Chondrocyte (in vitro differentiated cells): Measurements from ENCODE around the gene ABCA1. TPM values are rescaled to one million over a fixed set of nuclear protein-coding genes. Genes with fewer than 3 reads are reported as not detected.
A peak's percentile ranks its signal among the peaks of the same experiment; 100 is the strongest.
"Not testable (repeated sequence)": the region's sequence is repeated elsewhere in the genome, so short reads cannot be mapped to it uniquely, and the experiment has no call there.

Experiments
- DNase-seq: peaks from one replicate; pipeline ENCODE4 v3.0.0; 2021; ENCODE audit warnings: mixed read lengths, low spot score
- H3K27ac Mint-ChIP-seq: one replicate; pipeline ENCODE4 v1.8.0; 2021; ENCODE audit warnings: mild to moderate bottlenecking, moderate library complexity, mixed read lengths; ENCODE audit not compliant: unreplicated experiment
- H3K27me3 Mint-ChIP-seq: 2 replicates; pipeline ENCODE4 v1.8.0; 2021; ENCODE audit warnings: low read depth, mixed read lengths
- H3K36me3 Mint-ChIP-seq: 2 replicates; pipeline ENCODE4 v1.8.0; 2021; ENCODE audit warnings: low read depth, mixed read lengths
- H3K4me1 Mint-ChIP-seq: 2 replicates; pipeline ENCODE4 v1.8.0; 2021; ENCODE audit warnings: low read depth, mild to moderate bottlenecking, mixed read lengths
- H3K4me3 Mint-ChIP-seq: one replicate; pipeline ENCODE4 v1.8.0; 2021; ENCODE audit warnings: mild to moderate bottlenecking, moderate library complexity, mixed read lengths; ENCODE audit not compliant: unreplicated experiment
- H3K9me3 Mint-ChIP-seq: 2 replicates; pipeline ENCODE4 v1.8.0; 2021; ENCODE audit warnings: low read depth, mixed read lengths
- total RNA-seq: library from RNA; stranded (reverse); gene quantifications from 3 replicates; pipeline ENCODE4 v1.2.1, GENCODE V29; 2021
- TF ChIP-seq, protein P1 (sequence below): fragments of 200-600 bp; sonication (generic); IDR thresholded peaks from 2 replicates; pipeline ENCODE4 v1.5.0; 2021; ENCODE audit warnings: antibody characterized with exemption, mild to moderate bottlenecking, moderate library complexity

Gene ABCA1
- total RNA-seq, 1 donor from 2014 or later = 22.4 TPM

DNA sequence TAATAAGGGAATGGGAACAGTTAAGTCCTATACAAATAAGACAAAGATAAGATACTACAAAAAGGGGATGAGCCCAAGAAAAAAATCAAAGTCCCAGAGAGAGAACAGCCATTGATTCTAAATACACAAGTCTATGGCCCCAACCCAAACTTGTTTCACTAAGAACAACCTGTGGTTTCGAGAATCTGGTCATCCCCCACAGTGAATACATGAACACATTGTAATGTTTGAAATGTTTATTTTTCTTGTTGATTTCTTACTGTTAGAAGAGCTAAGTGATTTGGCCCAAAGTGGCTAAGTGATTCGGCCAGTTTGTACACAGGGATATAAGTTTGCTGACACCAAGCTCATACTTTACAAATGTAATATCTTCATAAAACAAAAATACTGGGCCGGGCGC is 3.3 kb upstream of the ABCA1 start:
- TF ChIP-seq, protein P1, sequence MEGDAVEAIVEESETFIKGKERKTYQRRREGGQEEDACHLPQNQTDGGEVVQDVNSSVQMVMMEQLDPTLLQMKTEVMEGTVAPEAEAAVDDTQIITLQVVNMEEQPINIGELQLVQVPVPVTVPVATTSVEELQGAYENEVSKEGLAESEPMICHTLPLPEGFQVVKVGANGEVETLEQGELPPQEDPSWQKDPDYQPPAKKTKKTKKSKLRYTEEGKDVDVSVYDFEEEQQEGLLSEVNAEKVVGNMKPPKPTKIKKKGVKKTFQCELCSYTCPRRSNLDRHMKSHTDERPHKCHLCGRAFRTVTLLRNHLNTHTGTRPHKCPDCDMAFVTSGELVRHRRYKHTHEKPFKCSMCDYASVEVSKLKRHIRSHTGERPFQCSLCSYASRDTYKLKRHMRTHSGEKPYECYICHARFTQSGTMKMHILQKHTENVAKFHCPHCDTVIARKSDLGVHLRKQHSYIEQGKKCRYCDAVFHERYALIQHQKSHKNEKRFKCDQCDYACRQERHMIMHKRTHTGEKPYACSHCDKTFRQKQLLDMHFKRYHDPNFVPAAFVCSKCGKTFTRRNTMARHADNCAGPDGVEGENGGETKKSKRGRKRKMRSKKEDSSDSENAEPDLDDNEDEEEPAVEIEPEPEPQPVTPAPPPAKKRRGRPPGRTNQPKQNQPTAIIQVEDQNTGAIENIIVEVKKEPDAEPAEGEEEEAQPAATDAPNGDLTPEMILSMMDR = no peak
- DNase-seq = no peak
- Mint-ChIP-seq H3K36me3 (no peaks in the 10 kb centered on the region), H3K4me1 (peaks cover 36% of the 10 kb centered on the region), H3K9me3 (no peaks in the 10 kb centered on the region), H3K27me3 (no peaks in the 10 kb centered on the region), H3K27ac (no peak overlapping the region), H3K4me3 (no peak overlapping the region)

DNA sequence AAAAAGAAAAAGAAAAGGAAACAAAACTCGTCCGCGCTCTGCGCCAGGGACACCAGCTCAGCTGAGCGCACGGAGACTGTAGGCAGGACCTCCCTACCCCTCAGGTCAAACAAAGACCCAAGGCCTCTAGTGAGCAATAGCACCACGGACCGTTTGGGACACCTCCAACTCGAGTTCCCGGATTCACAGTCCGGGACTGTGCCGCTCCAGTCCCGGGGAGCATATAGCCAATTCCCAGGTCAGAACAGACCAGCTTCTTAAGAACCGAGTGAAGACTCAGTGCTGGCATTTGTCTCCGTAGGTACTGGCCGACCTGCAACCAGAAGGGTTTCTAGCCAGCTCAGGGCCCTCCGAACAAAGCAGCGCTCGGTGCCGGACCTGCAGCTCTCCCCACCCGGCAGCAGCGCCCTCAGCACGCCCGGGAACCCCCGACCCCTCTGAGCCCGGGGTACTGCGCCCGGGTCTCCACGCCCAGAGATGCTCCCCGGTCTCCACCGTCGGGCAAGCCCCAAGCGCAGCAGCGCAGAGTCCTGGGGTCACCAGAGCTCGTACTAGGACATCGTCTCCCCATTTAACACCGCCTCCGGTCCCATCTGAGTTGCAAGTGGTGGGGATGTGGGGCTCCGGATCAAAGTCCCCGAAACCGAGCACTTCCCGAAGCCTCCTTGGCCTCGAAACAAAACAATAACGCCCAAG is 591 bp downstream of the ABCA1 start:
- TF ChIP-seq, protein P1 = no peak
- peaks cover 42% of the 10 kb centered on the region for H3K4me1 Mint-ChIP-seq
- H3K27ac Mint-ChIP-seq = peak overlapping the region; percentile 81
- H3K4me3 Mint-ChIP-seq = peak overlapping the region; percentile 93
- H3K9me3 Mint-ChIP-seq = no peaks in the 10 kb centered on the region
- no peaks in the 10 kb centered on the region for H3K36me3 Mint-ChIP-seq
- no peaks in the 10 kb centered on the region for H3K27me3 Mint-ChIP-seq
- DNase-seq = no peak

DNA sequence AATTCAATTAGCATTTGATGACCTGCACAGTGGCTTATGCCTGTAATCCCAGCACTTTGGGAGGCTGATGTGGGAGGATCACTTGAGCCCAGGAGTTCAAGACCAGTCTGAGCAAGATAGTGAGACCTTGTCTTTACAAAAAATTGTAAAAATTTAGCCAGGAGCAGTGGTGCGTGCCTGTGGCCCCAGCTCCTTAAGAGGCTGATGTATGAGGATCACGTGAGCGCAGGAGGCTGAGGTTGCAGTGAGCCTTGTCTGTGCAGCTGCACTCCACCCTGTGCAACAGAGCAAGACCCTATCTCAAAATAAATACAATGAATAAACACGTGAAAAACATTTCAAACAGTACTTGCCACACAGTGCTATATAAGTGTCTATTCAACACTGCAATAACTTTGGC is 4.2 kb downstream of the ABCA1 start:
- Mint-ChIP-seq H3K9me3 (no peaks in the 10 kb centered on the region), H3K4me3 (no peak overlapping the region), H3K36me3 (no peaks in the 10 kb centered on the region), H3K4me1 (peaks cover 64% of the 10 kb centered on the region), H3K27ac (peak overlapping the region; percentile 32), H3K27me3 (no peaks in the 10 kb centered on the region)
- TF ChIP-seq, protein P1 = no peak
- no peak for DNase-seq

DNA sequence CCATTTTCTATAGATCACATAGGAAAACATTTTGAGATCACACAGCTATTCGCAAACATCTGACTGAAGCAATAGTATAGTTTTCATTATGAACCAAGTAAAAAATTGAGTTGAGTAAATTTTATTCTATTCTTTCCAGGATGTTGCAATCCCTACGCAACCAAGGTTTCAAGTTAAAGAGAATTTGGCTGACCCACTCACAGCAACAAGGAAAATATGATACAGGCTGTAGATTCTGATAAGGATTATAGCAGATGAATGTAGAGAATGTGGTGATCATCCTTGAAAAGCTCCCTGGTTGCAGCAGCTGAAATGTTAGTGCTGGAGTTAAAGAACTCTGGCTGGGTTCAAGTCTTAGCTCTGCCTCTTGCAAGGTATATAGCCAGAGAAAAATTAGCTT is 4.7 kb downstream of the ABCA1 start:
- H3K27ac Mint-ChIP-seq = peak overlapping the region; percentile 74
- TF ChIP-seq, protein P1 = no peak
- no peaks in the 10 kb centered on the region for H3K9me3 Mint-ChIP-seq
- no peaks in the 10 kb centered on the region for H3K36me3 Mint-ChIP-seq
- peaks cover 60% of the 10 kb centered on the region for H3K4me1 Mint-ChIP-seq
- DNase-seq = no peak
- H3K27me3 Mint-ChIP-seq = no peaks in the 10 kb centered on the region
- H3K4me3 Mint-ChIP-seq = no peak overlapping the region

DNA sequence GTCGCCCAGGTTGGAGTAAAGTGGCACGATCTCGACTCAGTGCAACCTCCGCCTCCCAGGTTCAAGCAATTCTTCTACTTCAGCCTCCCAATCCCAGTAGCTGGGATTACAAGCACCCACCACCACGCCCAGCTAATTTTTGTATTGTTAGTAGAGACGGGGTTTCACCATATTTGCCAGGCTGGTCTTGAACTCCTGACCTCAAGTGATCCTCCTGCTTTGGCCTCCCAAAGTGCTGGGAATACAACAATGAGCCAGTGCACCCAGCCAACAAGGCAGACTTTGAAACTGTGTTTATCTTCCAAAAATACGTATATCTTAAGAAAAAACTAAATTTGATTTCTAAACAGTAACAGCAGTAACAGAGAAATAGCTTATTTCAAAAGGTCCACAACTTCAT is 5.2 kb downstream of the ABCA1 start:
- H3K36me3 Mint-ChIP-seq, H3K27me3 Mint-ChIP-seq, H3K4me3 Mint-ChIP-seq, DNase-seq, H3K9me3 Mint-ChIP-seq: not testable (repeated sequence)
- H3K27ac Mint-ChIP-seq = peak overlapping the region; percentile 74
- H3K4me1 Mint-ChIP-seq = peaks cover 59% of the 10 kb centered on the region

DNA sequence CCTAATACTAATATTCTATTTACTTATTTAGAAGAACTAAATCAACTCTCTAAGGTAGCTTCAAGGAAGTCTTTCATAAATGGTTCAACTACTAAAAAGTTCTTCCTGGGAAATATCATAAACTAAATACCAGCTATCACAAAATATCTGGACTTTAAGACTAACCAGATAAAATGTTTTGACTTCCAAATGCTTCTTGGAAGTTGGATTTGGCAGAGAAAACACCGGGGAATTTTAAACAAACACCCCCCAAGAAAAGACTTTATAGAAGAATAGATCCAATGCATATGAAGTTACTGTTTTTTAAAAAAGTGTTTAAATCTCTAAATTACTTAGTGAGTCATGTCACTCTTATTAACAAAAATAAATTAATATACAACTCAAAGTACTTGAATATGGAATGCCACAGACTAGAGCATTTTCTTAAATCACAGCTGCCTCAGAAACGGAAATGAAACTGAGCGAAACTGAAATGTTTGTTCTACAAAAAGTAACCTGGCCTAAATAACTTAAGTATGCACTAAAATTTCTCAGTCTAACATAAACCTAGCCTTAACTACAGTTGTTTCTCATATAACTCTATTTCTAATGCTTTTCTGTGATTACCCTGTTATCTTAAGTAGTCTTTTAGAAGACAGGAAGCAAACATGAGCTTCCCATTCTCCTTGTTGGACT is 6.8 kb downstream of the ABCA1 start:
- TF ChIP-seq, protein P1 = no peak
- Mint-ChIP-seq H3K4me1 (peaks cover 56% of the 10 kb centered on the region), H3K27me3 (no peaks in the 10 kb centered on the region), H3K4me3 (no peak overlapping the region), H3K36me3 (no peaks in the 10 kb centered on the region), H3K27ac (peak overlapping the region; percentile 74), H3K9me3 (no peaks in the 10 kb centered on the region)
- no peak for DNase-seq
